D341Med (cell line): ENCODE results near the gene RAPGEF3.

ENCODE experiments used
- DNase-seq: peaks from one replicate; pipeline ENCODE4 v3.0.0; 2012; ENCODE audit warnings: low spot score

The RAPGEF3 gene

DNA sequence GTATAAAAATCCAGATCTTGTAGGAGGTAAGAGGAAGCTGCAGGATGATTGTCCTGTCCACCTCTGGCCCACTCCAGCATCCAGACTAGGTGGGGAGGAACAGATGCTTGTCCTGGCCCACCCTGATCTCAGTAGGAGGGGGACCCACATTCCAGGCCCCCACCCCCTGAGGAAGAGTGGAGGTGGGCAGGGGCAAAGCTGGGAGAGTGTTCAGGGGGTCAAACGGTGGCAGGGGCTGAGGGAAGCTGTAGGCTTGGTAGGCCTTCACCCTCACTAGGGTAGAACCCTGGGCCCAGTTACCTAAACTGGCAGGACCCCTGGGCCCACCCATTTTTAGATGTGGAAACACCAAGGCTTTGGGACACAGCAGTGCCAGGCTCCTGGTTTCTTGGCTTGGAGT, 18.5 kb upstream of the RAPGEF3 start:
- DNase-seq, result no peak

DNA sequence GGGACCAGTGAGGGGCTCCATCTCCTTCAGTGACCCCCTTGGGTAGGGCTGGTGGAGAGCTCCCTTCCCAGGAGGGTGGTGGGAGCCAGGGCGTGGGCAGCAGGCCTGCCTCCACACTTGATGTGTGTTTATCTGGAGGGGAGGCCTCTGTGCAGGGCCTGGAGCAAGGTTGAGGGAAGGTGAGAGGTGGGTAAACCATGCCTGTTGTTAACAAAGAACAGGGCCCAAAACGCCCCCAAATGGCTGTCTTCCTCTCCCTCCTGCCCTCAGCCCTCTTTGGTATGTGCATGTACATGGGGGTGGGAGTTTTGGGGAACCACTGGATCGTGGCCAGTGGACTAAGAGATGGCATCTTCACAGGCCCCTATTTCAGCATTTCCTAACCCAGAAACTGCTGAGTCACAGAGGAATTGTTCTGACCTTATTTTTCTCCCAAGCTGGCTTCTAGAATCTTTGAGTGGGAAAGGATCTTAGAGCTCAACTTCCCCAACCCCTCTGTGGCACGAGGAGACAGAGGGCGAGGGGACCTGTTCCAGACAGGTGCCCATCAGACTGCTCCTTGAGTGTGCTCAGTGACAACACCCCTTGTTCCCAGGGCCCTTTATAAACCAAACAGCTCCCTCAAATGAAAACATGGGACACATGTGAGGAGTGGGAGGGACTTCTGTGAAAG, 17.9 kb upstream of the RAPGEF3 start:
- DNase-seq, result no peak

DNA sequence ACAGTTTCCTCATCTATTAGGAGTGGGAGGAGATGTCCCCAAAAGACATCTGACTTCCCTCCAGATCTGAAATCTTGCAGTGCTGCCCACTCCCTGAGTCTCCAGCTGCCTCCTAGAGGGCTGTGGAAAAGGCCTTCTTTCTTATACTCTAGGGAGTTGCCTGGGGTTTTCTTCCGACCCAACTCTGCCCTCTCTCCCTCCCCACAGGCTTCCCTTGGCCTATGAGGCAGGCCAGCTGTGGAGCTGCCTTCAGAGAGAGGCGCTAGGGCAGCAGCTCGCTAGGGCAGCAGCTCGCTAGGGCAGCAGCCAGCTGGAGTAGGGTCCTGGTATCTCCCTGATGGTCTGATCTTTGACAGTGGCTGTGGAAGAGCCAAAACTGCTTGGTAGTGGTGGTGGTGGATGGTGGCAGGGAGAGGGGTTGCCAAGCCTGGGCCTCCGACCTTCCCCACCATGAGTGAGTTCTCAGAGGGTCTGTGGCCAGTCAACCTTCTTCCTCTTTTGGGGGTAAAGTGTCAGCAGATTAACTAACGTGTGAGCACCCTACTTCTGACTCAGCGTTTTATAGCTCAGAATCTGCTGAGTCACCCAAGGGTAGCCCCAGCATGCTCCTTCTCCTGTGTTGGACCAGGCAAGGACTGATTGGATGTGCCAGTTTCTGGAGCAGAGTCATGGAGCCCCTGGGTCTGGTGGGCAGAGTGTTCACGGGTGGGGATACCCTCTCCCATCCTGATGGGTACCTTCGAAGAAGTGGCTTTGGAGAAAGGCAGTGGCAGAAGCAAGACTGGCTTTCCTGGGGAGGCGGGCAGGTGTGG, 16.6 kb upstream of the RAPGEF3 start:
- no peak for DNase-seq

DNA sequence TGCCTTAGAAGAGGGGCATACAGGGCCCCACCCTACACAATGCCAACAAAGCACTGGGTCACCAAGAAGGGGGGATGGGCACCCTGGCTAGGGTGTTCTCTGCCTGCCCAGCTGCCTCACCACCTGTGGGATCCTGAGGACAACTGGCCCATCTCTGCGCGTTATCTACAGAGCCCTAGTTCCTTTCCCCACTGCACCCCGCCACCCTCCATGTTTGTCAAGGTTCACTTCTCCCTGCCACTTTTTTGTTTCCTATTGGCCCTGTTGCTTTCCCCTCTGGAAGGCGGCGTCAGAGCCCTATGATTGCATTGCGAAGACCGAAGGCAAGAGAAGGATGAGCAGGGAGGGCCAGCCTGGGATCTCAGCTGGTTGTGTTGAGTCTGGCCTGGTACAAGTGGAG, 16.0 kb upstream of the RAPGEF3 start:
- DNase-seq, result no peak

DNA sequence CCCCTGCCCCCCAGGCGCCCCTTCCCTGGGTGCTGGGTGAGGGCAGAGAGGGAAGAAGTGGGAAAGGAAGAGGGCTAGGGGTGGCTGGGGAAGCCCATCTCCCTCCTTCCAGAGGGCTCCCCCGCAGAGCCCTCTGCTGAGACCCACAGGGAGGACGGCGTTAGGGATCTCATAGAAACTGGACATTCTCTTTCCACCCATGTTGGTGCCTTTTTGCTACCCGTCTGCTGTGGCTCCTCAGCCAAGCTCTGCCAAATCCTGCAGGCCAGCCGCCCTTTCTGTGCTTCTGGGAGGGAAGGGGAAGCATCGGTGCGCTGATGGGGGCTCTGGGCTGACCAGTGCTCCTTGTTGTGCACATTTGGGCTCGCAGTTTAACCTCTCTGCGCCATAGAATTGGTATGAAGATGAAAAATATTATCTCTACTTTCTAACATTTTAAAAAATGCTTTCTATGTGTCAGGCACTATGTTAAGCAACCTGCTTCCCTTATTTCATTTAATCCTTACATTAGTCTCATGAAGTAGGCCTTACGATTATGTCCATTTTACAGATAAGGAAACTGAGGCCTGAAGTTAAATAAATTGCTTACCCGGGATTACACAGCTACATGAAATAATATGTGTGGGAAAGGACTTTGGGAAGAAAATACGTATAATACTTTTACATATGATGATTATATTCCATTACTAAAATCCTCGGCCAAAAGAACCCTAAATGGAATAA, 15.3 kb upstream of the RAPGEF3 start:
- no peak for DNase-seq

DNA sequence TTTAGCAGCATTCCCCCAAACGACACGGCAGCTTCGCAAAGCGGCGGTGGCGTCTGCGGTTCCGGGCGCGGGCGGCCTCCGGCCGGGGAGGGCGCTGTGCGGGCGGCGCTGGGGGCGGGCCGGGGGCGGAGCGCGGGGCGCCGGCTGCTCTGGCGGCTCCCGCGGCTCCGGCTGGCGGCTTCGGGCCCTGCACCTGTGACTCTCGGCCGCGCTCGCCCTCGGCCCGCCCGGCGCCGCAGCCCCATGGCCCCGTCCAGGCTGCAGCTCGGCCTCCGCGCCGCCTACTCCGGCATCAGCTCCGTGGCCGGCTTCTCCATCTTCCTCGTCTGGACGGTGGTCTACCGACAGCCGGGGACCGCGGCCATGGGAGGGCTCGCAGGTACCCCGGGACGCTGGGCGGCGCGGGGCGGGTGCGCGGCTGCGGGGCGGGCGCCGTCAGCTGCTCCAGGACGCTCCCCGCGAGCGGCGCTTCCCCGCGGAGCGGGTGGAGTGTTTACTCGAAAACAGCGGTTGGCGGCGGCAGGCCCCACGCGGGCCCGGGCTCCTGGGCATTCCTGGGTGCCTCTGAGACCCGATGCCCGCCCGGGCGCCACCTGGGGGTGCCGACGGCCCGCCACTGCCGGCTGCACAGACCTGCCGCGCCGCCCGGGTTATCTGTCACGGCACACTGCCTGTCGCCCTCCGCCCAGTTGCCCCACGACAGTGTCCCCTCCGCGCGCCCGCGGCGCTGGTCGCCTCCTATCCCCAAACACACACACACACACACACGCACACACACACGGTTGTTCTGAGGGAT, 14.6 kb upstream of the RAPGEF3 start, which contains the start of gene SLC48A1:
TSS of gene SLC48A1 (plus strand) at position 177 of the 796 bp plus-strand sequence. CDS start at position 244, 67 bp downstream.
- DNase-seq, result peak; percentile 97

DNA sequence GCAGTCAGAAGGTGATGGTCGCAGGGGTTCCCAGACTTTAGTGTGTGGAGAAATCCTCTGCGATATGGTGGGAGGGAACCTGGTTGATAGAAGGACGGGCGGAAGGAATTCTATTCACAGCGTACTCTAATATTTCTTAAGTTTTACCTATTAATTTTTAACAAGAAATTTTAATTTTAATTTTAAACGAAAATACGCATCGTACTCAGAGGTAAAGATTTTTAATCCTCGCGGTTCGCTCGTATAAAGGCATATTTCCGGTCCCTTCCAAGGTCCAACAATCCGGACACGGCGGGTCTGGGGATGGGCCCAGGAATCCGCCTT, 14.0 kb upstream of the RAPGEF3 start:
- DNase-seq, result no peak

DNA sequence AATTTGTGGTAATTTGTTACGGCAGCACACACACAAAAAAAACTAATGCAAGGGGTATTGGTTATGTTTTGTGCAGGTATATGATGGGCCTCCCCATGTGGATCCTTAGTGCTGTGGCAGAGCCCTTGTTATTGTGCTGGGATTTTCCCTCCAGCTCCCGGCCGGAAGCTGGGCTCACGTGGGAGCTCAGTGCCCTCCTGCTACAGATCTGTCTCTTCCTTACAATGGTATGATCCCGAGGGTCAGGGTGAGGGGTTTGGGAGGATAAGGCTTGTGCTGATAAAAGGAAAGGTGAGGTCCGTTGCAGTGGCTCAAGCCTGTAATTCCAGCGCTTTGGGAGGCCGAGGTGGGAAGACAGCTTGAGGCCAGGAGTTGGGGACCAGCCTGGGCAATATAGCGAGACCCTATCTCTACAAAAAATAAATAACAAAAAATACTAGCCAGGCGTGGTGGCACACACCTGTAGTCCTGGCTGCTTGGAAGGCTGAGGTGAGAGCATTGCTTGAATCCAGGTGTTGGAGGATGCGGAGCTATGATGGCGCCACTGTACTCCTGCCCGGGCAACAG, 13.5 kb upstream of the RAPGEF3 start:
- no peak for DNase-seq

DNA sequence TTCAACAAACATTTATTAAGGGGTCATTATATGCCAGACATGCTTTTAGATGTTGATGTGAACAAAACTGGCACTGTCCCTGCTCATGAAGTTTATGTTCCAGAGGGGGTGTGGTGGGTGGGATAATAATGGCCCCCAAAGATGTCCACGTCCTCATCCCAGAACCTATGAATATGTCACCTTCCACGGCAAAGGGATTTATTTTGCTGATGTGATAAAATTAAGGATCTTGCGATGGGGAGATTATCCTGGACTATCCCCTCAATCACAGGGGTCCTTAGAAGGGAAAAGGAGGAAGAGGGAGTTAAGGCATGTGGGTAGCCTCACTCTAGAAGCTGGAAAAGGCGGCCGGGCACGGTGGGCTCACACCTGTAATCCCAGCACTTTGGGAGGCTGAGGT, 12.6 kb upstream of the RAPGEF3 start:
- DNase-seq, result no peak

DNA sequence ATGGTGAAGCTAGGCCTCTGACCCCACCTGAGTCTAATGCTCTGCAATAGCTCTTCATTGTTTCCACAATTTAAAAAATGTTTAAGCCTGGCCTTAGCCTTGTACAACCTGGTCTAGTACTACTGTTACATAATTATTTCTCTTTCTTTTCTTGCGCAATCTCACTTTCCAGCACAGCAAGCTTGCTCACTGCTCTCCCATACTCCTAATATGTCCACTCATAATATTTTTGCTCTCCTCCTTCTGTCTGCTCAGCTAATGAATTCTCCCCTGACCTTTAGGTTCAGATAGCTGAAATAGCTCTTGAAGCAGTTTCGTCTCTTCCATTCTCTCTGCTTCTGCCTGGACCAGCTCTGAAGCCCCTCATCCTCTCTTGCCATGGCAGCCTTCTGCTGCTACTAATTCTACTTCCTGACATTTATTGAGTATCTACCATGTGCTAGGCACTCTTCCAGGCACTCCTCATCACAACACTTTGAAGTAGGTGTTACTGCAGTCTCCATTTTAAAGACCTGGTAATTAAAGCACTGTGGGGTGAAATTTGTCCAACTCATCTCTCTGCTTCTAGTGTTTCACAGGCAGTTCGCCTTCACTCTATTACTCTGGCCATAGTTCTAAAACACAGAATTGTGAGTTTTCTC, 11.5 kb upstream of the RAPGEF3 start:
- no peak for DNase-seq

DNA sequence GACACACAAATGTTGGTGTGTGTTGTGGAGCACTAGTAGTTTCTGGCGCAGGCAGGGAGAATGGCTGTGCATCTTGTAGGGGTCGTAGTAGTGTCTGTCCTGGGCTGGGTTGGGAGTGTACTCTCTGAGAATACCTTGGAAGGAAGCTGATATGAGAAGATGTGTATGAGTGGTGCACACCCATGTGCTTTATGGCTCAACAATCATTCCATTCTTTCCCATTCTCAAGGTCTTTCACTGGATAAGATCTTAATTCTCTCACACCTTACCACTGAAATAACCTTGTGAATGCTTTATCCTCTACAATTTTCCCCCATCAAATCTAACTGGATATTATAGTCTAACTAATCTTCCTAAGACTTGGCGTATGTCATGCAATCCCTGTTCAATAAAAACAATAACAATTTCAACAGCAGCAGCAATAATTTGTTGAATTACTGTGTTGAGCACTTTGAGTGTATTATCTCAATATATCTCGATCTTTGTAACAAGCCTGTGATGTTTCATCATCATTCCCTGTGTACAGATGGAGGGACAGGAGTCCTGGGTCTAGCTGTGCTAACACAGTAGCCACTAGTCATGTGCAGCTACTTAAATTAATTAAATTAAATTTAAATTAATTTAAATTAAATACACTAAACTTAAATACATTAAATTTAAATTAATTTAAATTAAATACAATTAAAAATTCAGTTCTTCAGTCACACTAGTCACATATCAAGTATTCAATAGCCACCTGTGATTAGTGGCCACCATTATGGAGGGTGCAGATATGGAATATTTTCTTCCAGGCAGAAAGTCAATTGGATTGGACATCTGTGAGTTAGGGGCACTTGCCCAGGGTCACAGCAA, 10.8 kb upstream of the RAPGEF3 start:
- DNase-seq, result no peak

DNA sequence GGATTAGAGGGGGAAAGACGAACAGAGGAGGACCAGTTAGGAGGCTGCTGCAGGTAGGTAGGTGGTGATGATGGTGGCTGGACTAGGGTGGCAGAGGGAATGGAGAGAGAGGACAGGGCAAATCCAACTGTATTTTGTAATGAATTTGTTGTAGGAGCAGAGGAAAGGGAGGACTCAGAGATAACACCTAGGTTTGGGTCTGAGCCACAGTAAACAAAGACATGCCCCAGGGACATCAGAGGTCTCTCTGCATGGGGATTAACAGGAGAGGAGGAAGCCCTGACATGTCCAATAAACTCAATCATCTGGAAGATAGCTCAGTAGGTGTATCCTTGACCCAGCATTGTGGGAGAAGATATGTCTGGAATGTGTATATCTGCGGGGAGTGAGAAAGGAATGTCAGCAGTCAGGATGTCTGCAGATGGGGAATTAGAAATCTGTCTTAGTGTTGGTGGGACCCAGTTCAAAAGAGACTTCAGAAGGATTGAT, 9.7 kb upstream of the RAPGEF3 start:
- DNase-seq, result no peak

DNA sequence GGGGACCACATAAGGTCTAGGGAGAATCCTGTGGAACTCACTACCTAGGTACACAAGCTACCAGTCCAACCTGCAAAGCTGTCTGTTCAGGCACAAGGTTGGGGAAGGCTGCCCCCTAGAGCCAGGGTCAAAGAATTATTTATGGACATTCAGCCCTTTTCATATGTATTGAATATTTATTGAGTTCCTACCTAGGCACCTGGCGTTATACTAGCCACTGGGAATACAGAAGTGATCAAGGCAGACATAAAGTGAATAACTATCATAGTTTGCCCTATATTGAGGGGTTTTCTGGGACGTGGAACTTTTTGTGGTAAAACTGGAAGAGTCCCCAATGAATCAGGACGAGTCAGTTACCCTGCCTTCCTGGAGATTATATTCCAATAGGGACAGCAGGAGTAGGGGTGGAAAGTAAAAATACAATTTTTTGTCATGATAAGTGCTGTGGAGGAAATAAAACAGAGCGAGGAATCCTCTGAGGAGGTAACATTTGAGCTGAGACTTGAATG, 8.6 kb upstream of the RAPGEF3 start:
- DNase-seq, result no peak

DNA sequence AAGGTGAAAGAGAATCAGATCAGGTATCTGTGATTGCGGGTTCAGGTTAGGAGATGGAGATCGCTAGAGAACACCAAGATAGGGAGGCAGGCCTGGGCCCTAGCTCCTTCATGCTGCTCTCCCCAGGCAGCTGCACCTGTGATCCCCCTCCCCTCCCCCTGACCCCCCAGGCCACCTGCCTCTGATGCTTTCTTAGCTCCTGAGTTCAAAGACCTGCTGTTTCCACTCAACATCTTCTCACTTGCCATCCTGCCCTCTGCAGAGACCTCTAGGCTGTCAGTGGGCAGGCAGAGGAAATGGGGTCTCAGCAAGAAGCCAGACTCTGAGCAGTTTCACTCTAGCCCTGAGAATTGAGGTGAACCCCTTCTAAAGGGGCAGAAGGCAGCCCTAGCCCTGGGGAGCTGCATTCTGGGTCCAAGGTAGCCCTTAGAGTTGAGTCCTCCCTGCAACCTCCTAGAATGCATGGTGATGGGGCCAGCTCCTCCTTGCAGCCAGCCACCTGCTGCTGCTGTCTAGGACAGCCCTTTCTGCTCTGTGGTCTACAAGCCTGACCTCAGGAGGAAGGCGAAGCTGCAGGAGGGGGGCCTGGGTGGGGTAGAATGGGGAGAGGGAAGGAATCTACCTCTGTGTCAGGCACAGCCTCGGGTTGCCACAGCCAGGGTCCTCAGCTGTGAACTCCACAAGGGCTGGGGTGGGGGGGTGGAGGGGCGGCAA, 8.0 kb upstream of the RAPGEF3 start:
- DNase-seq, result no peak

DNA sequence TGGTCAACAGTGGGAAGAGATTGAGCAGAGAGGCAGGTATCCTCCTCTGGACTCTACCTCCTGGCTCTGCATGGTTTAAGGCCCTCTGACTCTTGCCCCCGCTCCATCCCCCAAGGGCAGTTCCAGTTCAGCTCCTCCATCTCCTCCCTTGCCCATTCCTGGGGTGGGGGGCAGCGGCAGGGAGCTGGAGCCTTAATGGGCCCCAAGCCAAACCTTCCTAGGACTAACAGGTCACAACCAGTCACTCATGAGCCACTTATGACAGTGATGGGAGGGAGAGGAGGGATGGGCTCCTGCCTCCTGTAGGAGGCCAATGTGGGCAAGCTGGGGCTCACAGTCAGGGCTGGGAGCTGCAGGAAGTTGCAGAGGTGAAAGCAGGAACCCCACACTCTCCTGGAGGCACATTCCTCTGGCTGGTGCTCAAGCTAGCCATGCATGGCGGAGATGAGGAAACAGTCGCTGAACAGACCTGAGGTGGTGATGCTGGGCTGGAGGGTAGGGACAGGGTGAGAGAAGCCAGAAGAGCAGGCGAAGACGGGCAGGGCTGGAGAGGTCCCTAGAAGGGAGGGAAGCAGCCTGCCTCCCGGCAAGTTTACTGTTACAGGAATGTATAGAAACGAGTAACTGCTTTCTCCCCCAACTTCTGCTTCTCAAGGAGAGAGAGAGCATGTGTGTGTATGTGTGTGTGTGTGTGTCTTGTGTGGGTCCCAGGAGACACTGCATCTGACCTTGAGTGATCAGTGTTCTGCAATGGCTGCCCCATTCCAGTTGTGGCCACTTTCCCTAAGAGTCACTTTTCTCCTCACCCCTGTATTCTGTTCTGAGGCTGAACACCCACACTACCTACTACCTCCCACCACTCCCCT, 5.0 kb upstream of the RAPGEF3 start:
- no peak for DNase-seq

DNA sequence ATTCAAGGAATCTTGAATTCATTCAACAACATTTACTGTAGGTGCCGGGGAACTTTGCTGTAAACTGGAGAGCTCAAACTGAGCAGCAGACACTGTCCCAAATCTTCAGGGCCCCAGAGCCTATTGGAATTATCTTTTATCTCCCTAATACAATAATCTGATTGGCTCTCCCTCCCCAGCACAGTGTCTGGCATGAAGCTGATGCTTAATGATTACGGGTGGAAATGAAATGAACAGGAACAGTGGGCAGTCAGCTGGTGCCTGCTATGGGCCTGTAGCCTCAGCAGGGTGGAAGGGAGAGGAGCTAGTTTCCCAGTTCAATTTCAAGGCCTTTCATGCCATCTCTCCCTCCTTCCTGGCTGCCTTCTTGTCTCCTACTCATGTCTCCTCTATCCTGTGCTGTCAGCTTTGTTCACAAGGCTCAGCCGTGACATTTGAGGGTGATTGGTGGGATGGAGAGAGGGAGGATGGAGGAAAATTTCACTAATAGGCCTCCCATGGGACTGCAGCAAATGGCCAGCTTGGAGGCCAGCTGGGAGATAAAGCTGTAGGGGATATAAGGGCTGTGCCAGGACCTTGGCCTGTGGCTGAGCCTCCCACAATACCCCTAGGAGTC, 4.3 kb upstream of the RAPGEF3 start:
- DNase-seq, result no peak

DNA sequence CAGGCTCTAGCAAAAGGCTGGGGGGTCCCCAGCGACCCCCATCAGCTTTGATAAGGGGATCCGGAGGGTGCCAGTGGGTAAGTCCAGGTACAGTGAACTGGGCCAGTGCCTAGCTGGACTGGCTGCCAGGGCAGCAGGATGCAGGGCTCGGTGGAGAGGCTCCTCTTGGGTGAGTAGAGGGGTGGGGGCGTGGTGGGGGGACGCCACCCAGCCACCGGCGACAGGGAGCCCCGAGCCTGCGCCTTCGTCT, 171 bp downstream of the RAPGEF3 start:
- DNase-seq, result no peak

DNA sequence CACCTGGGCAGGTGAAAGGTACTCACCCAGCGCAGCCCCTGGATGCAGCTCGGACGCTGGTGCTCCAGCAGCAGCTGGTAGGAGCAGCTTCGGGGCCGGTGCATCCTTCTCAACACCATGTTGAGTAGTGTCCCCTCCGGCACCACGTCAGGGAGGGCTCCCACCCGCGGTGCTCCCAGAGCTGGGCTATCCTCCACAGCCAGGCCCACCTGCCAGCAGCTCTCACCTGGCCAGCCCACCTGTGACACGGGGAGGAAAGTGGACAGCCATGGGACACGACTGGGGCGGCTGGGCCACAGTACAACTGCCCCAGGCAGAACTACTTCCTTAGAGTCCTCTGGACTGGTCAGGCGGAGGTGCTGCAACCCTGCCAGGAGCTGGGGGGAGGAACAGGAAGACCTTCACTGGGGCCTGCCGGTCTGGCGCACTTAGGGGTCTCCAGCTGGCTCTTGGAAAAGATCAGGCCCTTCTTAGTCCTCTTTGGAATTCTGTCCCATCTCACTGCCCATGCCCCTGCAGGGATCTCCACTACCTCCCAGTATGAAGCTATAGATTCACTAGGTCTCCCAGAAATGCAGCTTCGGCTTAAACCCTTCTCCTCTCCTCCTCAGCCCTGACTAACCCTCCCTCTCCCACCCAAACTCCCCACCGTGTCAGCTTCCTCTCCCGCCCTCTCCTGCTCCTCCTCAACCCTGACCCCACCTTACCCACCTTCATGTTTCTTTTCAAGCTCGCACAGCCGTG, 668 bp downstream of the RAPGEF3 start:
- no peak for DNase-seq
